Psoas muscle (tissue), 8 donors: ENCODE measurements around the gene HCK. TPM values are rescaled to one million over a fixed set of nuclear protein-coding genes. Genes with fewer than 3 reads are reported as not detected.

Source experiments
- ATAC-seq, 4 donors: fragments of 200-7000 bp; cut with Tn5 transposase; one replicate each; pipeline ENCODE4 v1.9.1; 2020; ENCODE audit warnings: moderate library complexity in 3 of 4, mild to moderate bottlenecking in 2 of 4
- DNase-seq, 2 donors: peaks; one replicate each; pipeline ENCODE4 v3.0.0-alpha.2; 2020
- H3K27ac ChIP-seq: fragments of 200-600 bp; one replicate; pipeline ENCODE4 v1.8.0; 2022
- H3K27me3 ChIP-seq, 3 donors: fragments of 200-600 bp in 1 of 3; one replicate each; pipeline versions ENCODE4 v1.6.1 to v1.8.0; 2013 to 2022; ENCODE audit warnings: low read length in 2 of 3, mild to moderate bottlenecking in 2 of 3, moderate library complexity in 1 of 3; ENCODE audit not compliant: insufficient read depth in 3 of 3
- H3K36me3 ChIP-seq, 2 donors: fragments of 200-600 bp in 1 of 2; one replicate each; pipeline versions ENCODE4 v1.6.1 to v1.8.0; 2013 to 2022; ENCODE audit warnings: low read depth in 1 of 2, mild to moderate bottlenecking in 1 of 2, moderate library complexity in 1 of 2; ENCODE audit not compliant: insufficient read depth in 1 of 2
- H3K4me1 ChIP-seq: fragments of 200-600 bp; one replicate; pipeline ENCODE4 v1.8.0; 2022
- H3K4me3 ChIP-seq: fragments of 200-600 bp; one replicate; pipeline ENCODE4 v1.8.0; 2022; ENCODE audit warnings: mild to moderate bottlenecking
- H3K9me3 ChIP-seq: fragments of 200-600 bp; one replicate; pipeline ENCODE4 v1.8.0; 2022
- CTCF ChIP-seq: fragments of 200-600 bp; IDR thresholded peaks from one replicate; pipeline ENCODE4 v1.8.0; 2022; ENCODE audit warnings: antibody characterized with exemption
- WGBS, 3 donors: extraction: QIAGEN DNeasy Blood & Tissue Kit; methylation state at CpG; one replicate each; pipeline versions ENCODE4 v1.1.6 to v1.1.7; 2013; 5-methylcytosine and 5-hydroxymethylcytosine counted together
- intact Hi-C, 2 donors: fragments of 100-400 bp; cut with DNase I; formaldehyde crosslinking; loops; one replicate each; pipeline versions ENCODE4 v1.11.0 to v1.14.2; 2022
- polyA plus RNA-seq, 3 donors: library from polyadenylated mRNA; stranded (reverse); fragments of 200-250 nt; gene quantifications; one replicate each; pipeline ENCODE4 v1.2.3, GENCODE V29; 2013
- total RNA-seq, 4 donors: library from RNA; stranded (reverse); fragmentation: NEBNext Ultra II Directional in 2 of 4; extraction: Animal tissue kit (Norgen Biotek cat#: 25700) in 2 of 4; gene quantifications; one replicate each; pipeline versions ENCODE4 v1.2.1 to v1.2.4, GENCODE V29; 2021 to 2023
- donor health status: healthy with polysubstance abuse.
- donor health status: DM: no; HTN: no; CAD: no; lungs with moderate emphysema.
- donor health status: Bipolar disorder and iron deficiency.
- donor health status: healthy.
- donor health status: DM: yes; HTN: yes; CAD: no.
- donor health status: DM: no; HTN: no; CAD: no.
- donor health status: DM: no; HTN: no; CAD: no.
- donor health status: DM: yes; HTN: yes; CAD: no.

The HCK gene
- total and polyA plus RNA-seq, 7 donors, result 0.79 to 5.5 (median 1.9) TPM

- H3K4me3 ChIP-seq, result no peak overlapping the region
- peaks cover 6% of the 10 kb centered on the region for H3K4me1 ChIP-seq
- ATAC-seq (no peak), DNase-seq (no peak)
- no peak overlapping the region for H3K27ac ChIP-seq
- TF ChIP-seq CTCF, result no peak
- no peaks in the 10 kb centered on the region for H3K27me3 ChIP-seq
- intact Hi-C loops, result loop anchor here in 1 of 2 donors (5.0 kb wide), 1 partner anchor 53 kb away; no protein-coding TSS in a partner anchor
- no peaks in the 10 kb centered on the region for H3K9me3 ChIP-seq
- WGBS, 3 donors, result 81 to 85% (median 82%) methylated on average over 8 of the region's 8 CpGs
- peaks cover 0 to 95% of the 10 kb centered on the region in 2 donors for H3K36me3 ChIP-seq
Observed at GRCh38 chr20:32149566-32150170, 97.6 kb downstream of the HCK start.

DNA sequence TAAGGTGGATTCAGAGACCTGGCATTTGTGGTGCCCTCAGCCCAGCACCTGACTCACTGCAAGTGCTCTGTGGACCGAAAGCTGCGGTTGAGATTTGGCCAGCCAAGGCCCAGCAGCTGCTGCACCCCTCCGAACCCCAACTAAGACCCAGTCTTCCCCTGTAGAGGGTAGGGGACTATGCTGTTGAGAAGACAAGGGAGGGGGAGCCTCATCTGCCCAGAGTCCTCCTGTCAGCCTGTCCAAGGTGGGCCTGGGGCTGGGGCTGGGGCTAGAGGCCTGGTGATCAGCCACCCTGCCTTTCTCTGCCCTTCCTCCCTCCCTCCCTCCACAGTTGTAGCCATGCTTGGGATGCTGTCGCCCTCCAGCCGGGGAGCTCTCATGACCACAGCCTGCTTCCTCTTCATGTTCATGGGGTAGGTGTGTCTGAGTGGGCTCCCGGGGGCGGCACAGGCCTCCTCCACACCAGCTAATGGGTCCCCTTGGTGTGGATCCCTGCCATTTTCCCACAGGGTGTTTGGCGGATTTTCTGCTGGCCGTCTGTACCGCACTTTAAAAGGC is 98.3 kb downstream of the HCK start:
- intact Hi-C loops, result loop anchor here in 1 of 2 donors (5.0 kb wide), 1 partner anchor 52 kb away; no protein-coding TSS in a partner anchor
- no peak for TF ChIP-seq CTCF
- ATAC-seq (no peak), DNase-seq (no peak)
- Histone ChIP-seq H3K9me3 (no peaks in the 10 kb centered on the region), H3K4me3 (no peak overlapping the region), H3K27ac (no peak overlapping the region), H3K4me1 (peaks cover 13% of the 10 kb centered on the region), H3K36me3 (peaks cover 0 to 88% of the 10 kb centered on the region in 2 donors), H3K27me3 (no peaks in the 10 kb centered on the region)
- WGBS, 3 donors, result 82 to 95% (median 89%) methylated on average over 10 of the region's 10 CpGs

Other genes with a start within 250 kb of the HCK start
- gene MYLK2, start 232.9 kb upstream of the HCK start, total RNA-seq, result 100 to 1,000 TPM in 2 of 4 donors, 10 to 100 TPM in 2; 55.8 to 144 (median 102) TPM
- gene MYLK2, start 232.9 kb upstream of the HCK start, polyA plus RNA-seq, result 100 to 1,000 TPM in 1 of 3 donors, 10 to 100 TPM in 2; 30.6 to 273 (median 91.4) TPM
- 1 to 10 TPM in 2 of 4 donors, under 1 TPM in 2; 0.59 to 3.8 (median 1.2) TPM for gene FOXS1, start 206.6 kb upstream of the HCK start, total RNA-seq
- 1 to 10 TPM in 1 of 3 donors, under 1 TPM in 2; 0.65 to 1.3 (median 0.87) TPM for gene FOXS1, start 206.6 kb upstream of the HCK start, polyA plus RNA-seq
- gene DUSP15, start 181.7 kb upstream of the HCK start, total RNA-seq, result under 1 TPM in 1 of 4 donors, not detected in 3; 0.51 TPM
- gene DUSP15, start 181.7 kb upstream of the HCK start, polyA plus RNA-seq, result under 1 TPM; 0.04 to 0.22 (median 0.17) TPM
- not detected for gene TTLL9, start 181.6 kb upstream of the HCK start, total RNA-seq
- gene TTLL9, start 181.6 kb upstream of the HCK start, polyA plus RNA-seq, result under 1 TPM in 1 of 3 donors, not detected in 2; 0.01 TPM
- 10 to 100 TPM in 2 of 4 donors, 1 to 10 TPM in 2; 7.8 to 15.8 (median 11.1) TPM for gene PDRG1, start 100.2 kb upstream of the HCK start, total RNA-seq
- gene PDRG1, start 100.2 kb upstream of the HCK start, polyA plus RNA-seq, result 10 to 100 TPM; 12.9 to 37.5 (median 32.4) TPM
- under 1 TPM in 1 of 4 donors, not detected in 3; 0.02 TPM for gene XKR7, start 84.1 kb upstream of the HCK start, total RNA-seq
- gene XKR7, start 84.1 kb upstream of the HCK start, polyA plus RNA-seq, result under 1 TPM in 1 of 3 donors, not detected in 2; under 0.01 TPM
- 1 to 10 TPM; 3.3 to 7.3 (median 3.7) TPM for gene CCM2L, start 41.8 kb upstream of the HCK start, total RNA-seq
- 1 to 10 TPM; 3.4 to 4.9 (median 4.0) TPM for gene CCM2L, start 41.8 kb upstream of the HCK start, polyA plus RNA-seq
- gene TM9SF4, start 57.5 kb downstream of the HCK start, total RNA-seq, result 10 to 100 TPM; 25.7 to 28.0 (median 27.0) TPM
- 10 to 100 TPM; 14.0 to 18.0 (median 17.9) TPM for gene TM9SF4, start 57.5 kb downstream of the HCK start, polyA plus RNA-seq
- 1 to 10 TPM; 4.9 to 9.6 (median 6.0) TPM for gene PLAGL2, start 155.5 kb downstream of the HCK start, total RNA-seq
- gene PLAGL2, start 155.5 kb downstream of the HCK start, polyA plus RNA-seq, result 1 to 10 TPM; 1.7 to 5.3 (median 2.3) TPM
- gene POFUT1, start 155.6 kb downstream of the HCK start, total RNA-seq, result 10 to 100 TPM; 14.0 to 20.8 (median 17.1) TPM
- gene POFUT1, start 155.6 kb downstream of the HCK start, polyA plus RNA-seq, result 10 to 100 TPM in 1 of 3 donors, 1 to 10 TPM in 2; 7.8 to 22.9 (median 8.1) TPM
- gene KIF3B, start 225.4 kb downstream of the HCK start, total RNA-seq, result 1 to 10 TPM; 4.2 to 8.5 (median 6.7) TPM
- gene KIF3B, start 225.4 kb downstream of the HCK start, polyA plus RNA-seq, result 10 to 100 TPM in 1 of 3 donors, 1 to 10 TPM in 2; 3.3 to 11.4 (median 9.6) TPM